ENCODE results near the gene SLC35B1. TPM values are rescaled to one million over a fixed set of nuclear protein-coding genes. Genes with fewer than 3 reads are reported as not detected.

SLC35B1 gene
- total and polyA plus RNA-seq, 11 donors, result 50.3 to 137 (median 66.2) TPM

- peak overlapping the region in 2 of 12 donors; percentile 19 to 32 for H3K27ac ChIP-seq
- WGBS, 4 donors, result 38 to 51% (median 46%) methylated on average over 5 to 6 of the region's 6 CpGs
Observed at GRCh38 chr17:49698005-49698404, 9.8 kb downstream of the SLC35B1 start.

DNA sequence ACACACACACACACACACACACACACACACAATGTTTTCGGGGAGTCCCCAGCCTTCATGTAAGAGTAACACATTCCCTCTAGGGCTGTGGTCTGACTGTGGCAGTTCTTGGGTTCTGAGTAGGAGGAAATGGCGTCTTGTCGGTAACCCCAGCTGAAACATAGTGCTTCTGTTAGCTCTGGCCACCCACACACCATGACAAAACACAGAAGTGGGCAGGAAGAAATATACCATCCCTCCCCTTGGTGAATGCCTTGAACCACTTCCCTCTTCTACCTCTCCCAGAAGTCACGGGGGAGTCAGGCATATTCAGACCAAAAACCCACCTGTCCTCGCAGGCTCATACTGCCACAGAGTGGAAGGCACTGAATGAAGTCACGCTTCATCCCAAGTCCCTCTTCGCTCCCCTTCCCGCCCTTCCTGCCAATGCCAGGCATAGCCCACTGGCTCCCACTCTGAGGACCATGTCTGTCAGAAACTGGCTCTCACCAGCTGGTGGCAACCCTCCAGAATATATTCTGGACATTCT, 11.5 kb downstream of the SLC35B1 start:
- no peak for TF ChIP-seq POLR2A (IDR thresholded peaks at IDR 0.05)
- no peak for TF ChIP-seq CTCF (IDR thresholded peaks at IDR 0.05)
- peaks cover 0 to 24% (median 15%) of the 10 kb centered on the region in 9 donors for H3K36me3 ChIP-seq
- intact Hi-C loops (cut with DNase I), result loop anchor here in 1 of 10 donors (5.0 kb wide), 1 partner anchor 301 kb away; the partner anchor contains the start of gene DLX3
- ATAC-seq, result peak in 1 of 4 donors; percentile 6
- H3K4me3 ChIP-seq, result no peak overlapping the region
- WGBS, 4 donors, result 71 to 89% (median 82%) methylated on average over 8 of the region's 8 CpGs
- H3K9me3 ChIP-seq, result no peaks in the 10 kb centered on the region
- no peaks in the 10 kb centered on the region for H3K27me3 ChIP-seq
- DNase-seq, result no peak
- peak overlapping the region in 1 of 12 donors; percentile 24 for H3K27ac ChIP-seq
- H3K4me1 ChIP-seq, result peaks cover 0 to 41% (median 19%) of the 10 kb centered on the region in 12 donors

More at GRCh38 chr17:49698005-49698404, 9.8 kb downstream of the SLC35B1 start:
- intact Hi-C loops (cut with DNase I), result loop anchor here in 1 of 10 donors (5.0 kb wide), 1 partner anchor 299 kb away; the partner anchor contains the start of gene DLX3
- Histone ChIP-seq H3K9me3 (no peaks in the 10 kb centered on the region), H3K27me3 (no peaks in the 10 kb centered on the region), H3K4me1 (peaks cover 0 to 25% (median 8%) of the 10 kb centered on the region in 12 donors), H3K36me3 (peaks cover 0 to 41% (median 32%) of the 10 kb centered on the region in 9 donors), H3K4me3 (no peak overlapping the region)
- peak in 2 of 4 donors; percentile 4 to 38 for ATAC-seq
- TF ChIP-seq POLR2A (IDR thresholded peaks at IDR 0.05) (no peak), CTCF (IDR thresholded peaks at IDR 0.05) (no peak)
- no peak for DNase-seq

DNA sequence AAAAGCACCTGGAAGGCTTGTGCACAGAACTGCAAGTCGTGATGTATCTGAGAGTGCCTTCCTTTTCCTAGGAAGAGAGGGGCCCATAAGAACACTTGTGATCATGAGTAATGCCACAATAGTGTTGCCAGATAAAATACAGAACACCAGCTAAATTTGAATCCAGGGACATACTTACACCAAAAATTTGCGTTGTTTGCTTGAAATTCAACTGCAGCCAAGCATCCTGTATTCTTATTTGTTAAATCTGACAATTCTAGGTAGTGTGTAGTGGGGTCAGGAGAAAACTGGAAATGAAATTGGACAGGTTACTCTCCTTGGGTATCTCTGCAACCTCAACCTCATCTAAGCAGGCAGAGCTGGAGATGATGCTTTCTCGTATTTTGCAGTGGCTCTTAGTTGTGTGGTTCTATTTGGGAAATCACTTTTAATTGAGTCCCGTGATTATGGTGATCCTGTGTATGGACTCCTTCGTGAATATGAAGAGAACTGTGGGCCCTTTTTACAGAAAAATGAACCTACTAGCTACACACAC, 12.0 kb downstream of the SLC35B1 start:
- WGBS, 4 donors, result 48 to 56% (median 53%) methylated on average over 5 of the region's 5 CpGs
- DNase-seq, result no peak
- Histone ChIP-seq H3K36me3 (peaks cover 0 to 19% (median 9%) of the 10 kb centered on the region in 9 donors), H3K4me3 (no peak overlapping the region), H3K9me3 (no peaks in the 10 kb centered on the region), H3K27me3 (no peaks in the 10 kb centered on the region), H3K4me1 (peaks cover 0 to 46% (median 23%) of the 10 kb centered on the region in 12 donors), H3K27ac (no peak overlapping the region)
- intact Hi-C loops (cut with DNase I), result loop anchor here (1.0 to 5.0 kb wide), 4 partner anchors 125 to 302 kb away; partner anchors contain the start of gene DLX3 (in 1 of the 10)
- ATAC-seq, result no peak
- no peak for TF ChIP-seq POLR2A (IDR thresholded peaks at IDR 0.05)
- TF ChIP-seq CTCF (IDR thresholded peaks at IDR 0.05), result peak in 4 of 12 donors; percentile 0 to 7 (median 2)
